GM23338 (cell line): Measurements from ENCODE around the gene LCN6. TPM values are rescaled to one million over a fixed set of nuclear protein-coding genes. Genes with fewer than 3 reads are reported as not detected.

Source experiments
- EZH2phosphoT487 ChIP-seq: fragments of 200-600 bp; sonication (generic); IDR thresholded peaks from one replicate; pipeline ENCODE4 v1.8.1; 2018; ENCODE audit warnings: antibody characterized with exemption; ENCODE audit not compliant: unreplicated experiment
- REST ChIP-seq: IDR thresholded peaks from one replicate; pipeline ENCODE4 v1.6.1; 2018; ENCODE audit warnings: antibody characterized with exemption; ENCODE audit not compliant: unreplicated experiment
- ZNF331 ChIP-seq: fragments of 250-450 bp; sonication (Bioruptor Pico); IDR thresholded peaks from 2 replicates; pipeline ENCODE4 v1.5.0; 2020; ENCODE audit warnings: low read depth, mild to moderate bottlenecking, moderate library complexity
- ZNF462 ChIP-seq: fragments of 250-450 bp; sonication (Bioruptor Pico); IDR thresholded peaks from 2 replicates; pipeline ENCODE4 v1.5.0; 2020; ENCODE audit warnings: mild to moderate bottlenecking, moderate library complexity
- polyA plus RNA-seq: library from polyadenylated mRNA; unstranded; fragments of >200 nt; fragmentation: Nextera tagmentation; extraction: Ambion mirVana; gene quantifications from 2 replicates; pipeline ENCODE4 v1.2.1, GENCODE V29; 2016
- total RNA-seq: library from RNA; depleted of rRNA; stranded (reverse); fragments of >200 nt; shearing (Covaris generic); gene quantifications from 2 replicates; pipeline ENCODE4 v1.2.3, GENCODE V29; 2014

Gene LCN6
- total and polyA plus RNA-seq, 2 experiments from 2014 or later: not detected

DNA sequence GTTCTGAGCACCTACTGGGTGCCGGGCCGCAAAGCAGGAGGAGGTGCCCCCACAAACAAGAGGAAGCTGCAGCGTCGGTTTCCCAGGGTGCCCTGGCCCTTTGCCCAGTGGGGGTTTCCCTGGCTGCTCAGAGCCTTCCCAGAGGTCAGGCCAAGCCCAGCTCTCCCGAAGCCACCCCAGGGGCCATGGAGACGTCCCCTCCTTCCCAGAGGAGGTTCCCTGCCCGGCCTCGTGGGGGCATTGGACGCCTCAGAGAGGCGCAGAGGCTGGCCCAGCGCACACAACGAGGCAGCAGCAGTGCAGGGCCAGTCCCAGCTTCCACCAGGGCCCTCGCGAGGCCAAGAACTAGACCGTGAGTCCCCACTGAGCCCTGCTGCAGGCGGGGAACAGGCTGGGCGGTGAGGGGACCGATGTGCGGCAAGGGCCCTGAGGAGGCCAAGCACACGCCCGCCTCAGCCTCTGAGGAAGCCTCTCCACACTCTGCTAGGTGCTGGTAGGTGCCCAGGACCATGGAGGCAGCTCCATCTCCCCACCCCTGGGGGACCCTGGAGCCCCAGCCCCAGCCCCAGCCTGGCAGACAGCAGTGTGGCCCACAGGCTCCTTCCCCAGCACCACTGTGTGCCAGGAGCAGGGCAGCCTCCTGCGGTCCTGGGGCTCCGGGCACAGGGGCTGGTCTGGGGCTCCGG, 29.0 kb downstream of the LCN6 start (continued):
- no peak for TF ChIP-seq ZNF462 (CRISPR knock-in tag)
- TF ChIP-seq ZNF331 (CRISPR knock-in tag): no peak
- TF ChIP-seq EZH2phosphoT487: no peak
- no peak for TF ChIP-seq REST
